Esophagus muscularis mucosa (tissue), 4 donors: Measurements from ENCODE around the gene URB1. TPM values are rescaled to one million over a fixed set of nuclear protein-coding genes. Genes with fewer than 3 reads are reported as not detected.
"Not testable (repeated sequence)": the region's sequence is repeated elsewhere in the genome, so short reads cannot be mapped to it uniquely, and the experiment has no call there.

Experiments
- DNase-seq: peaks from one replicate; pipeline ENCODE4 v3.0.0-alpha.2; 2017; ENCODE audit errors: extremely low spot score
- H3K27ac ChIP-seq, 4 donors: fragments of 200-600 bp; sonication (generic); replicated peaks in 1 of 4; 1 replicate in 3 of 4; 2 replicates in 1 of 4; pipeline ENCODE4 v1.5.1; 2016 to 2019; ENCODE audit warnings: mild to moderate bottlenecking in 1 of 4
- H3K27me3 ChIP-seq, 4 donors: fragments of 200-600 bp; sonication (generic); one replicate each; pipeline versions ENCODE4 v1.5.1 to v1.6.0; 2016 to 2019
- H3K36me3 ChIP-seq, 4 donors: fragments of 200-600 bp; sonication (generic); one replicate each; pipeline ENCODE4 v1.5.1; 2016 to 2019
- H3K4me1 ChIP-seq, 4 donors: fragments of 200-600 bp; sonication (generic); one replicate each; pipeline ENCODE4 v1.5.1; 2016 to 2019
- H3K4me3 ChIP-seq, 4 donors: fragments of 200-600 bp; sonication (generic); 1 replicate in 2 of 4; 2 replicates in 2 of 4; pipeline ENCODE4 v1.5.1; 2016 to 2019; ENCODE audit warnings: mild to moderate bottlenecking in 4 of 4, moderate library complexity in 1 of 4
- H3K9me3 ChIP-seq, 4 donors: fragments of 200-600 bp; sonication (generic); 1 replicate in 3 of 4; 2 replicates in 1 of 4; pipeline ENCODE4 v1.5.1; 2016 to 2019
- EP300 ChIP-seq: sonication (generic); formaldehyde crosslinking; IDR thresholded peaks from one replicate; pipeline ENCODE4 v1.6.1; 2017; ENCODE audit warnings: antibody characterized with exemption
- POLR2A ChIP-seq: fragments of 450-650 bp; IDR thresholded peaks from one replicate; pipeline ENCODE4 v1.6.1; 2017; ENCODE audit warnings: antibody characterized with exemption, moderate library complexity, mild to moderate bottlenecking, low read depth
- POLR2AphosphoS5 ChIP-seq, 2 donors: sonication (generic); formaldehyde crosslinking; IDR thresholded peaks; one replicate each; pipeline ENCODE4 v1.6.1; 2017; ENCODE audit warnings: antibody characterized with exemption in 2 of 2
- WGBS: methylation state at CpG from one replicate; pipeline ENCODE4 v1.1.5; 2018; 5-methylcytosine and 5-hydroxymethylcytosine counted together
- intact Hi-C: fragments of 100-400 bp; cut with DNase I; formaldehyde crosslinking; loops from one replicate; pipeline ENCODE4 v1.15.1; 2023
- small RNA-seq, 3 donors: library from RNA; depleted of rRNA; stranded (forward); fragments of <200 nt; gene quantifications; one replicate each; pipeline ENCODE3, GENCODE V24; 2016
- total RNA-seq, 4 donors: library from RNA; depleted of rRNA; stranded (reverse); fragments of >200 nt; gene quantifications; one replicate each; pipeline versions ENCODE4 v1.1.0 to v1.2.1, GENCODE V29; 2016
- TF ChIP-seq, protein P1 (sequence below), 3 experiments: fragments of 200-600 bp in 2 of 3; fragments of 450-650 bp in 1 of 3; sonication (generic) in 2 of 3; IDR thresholded peaks; one replicate each; pipeline ENCODE4 v1.5.1; 2017 to 2019; ENCODE audit warnings: antibody characterized with exemption in 3 of 3, mild to moderate bottlenecking in 2 of 3, moderate library complexity in 1 of 3

URB1 gene
- total RNA-seq, 4 donors from 2014 or later, result 14.1 to 31.0 (median 22.4) TPM

- H3K36me3 ChIP-seq, result peaks cover 0 to 19% (median 9%) of the 10 kb centered on the region in 4 donors
- no peaks in the 10 kb centered on the region for H3K27me3 ChIP-seq
- TF ChIP-seq POLR2AphosphoS5 (IDR thresholded peaks at IDR 0.05), result no peak
- no peak for TF ChIP-seq POLR2A
- TF ChIP-seq, protein P1, sequence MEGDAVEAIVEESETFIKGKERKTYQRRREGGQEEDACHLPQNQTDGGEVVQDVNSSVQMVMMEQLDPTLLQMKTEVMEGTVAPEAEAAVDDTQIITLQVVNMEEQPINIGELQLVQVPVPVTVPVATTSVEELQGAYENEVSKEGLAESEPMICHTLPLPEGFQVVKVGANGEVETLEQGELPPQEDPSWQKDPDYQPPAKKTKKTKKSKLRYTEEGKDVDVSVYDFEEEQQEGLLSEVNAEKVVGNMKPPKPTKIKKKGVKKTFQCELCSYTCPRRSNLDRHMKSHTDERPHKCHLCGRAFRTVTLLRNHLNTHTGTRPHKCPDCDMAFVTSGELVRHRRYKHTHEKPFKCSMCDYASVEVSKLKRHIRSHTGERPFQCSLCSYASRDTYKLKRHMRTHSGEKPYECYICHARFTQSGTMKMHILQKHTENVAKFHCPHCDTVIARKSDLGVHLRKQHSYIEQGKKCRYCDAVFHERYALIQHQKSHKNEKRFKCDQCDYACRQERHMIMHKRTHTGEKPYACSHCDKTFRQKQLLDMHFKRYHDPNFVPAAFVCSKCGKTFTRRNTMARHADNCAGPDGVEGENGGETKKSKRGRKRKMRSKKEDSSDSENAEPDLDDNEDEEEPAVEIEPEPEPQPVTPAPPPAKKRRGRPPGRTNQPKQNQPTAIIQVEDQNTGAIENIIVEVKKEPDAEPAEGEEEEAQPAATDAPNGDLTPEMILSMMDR (IDR thresholded peaks at IDR 0.05), result no peak
- no peak for TF ChIP-seq EP300
- WGBS, result 97% methylated on average over 4 of the region's 4 CpGs
- H3K27ac ChIP-seq, result no peak overlapping the region
- no peak overlapping the region for H3K4me3 ChIP-seq
- H3K9me3 ChIP-seq, result no peaks in the 10 kb centered on the region
- H3K4me1 ChIP-seq, result peaks cover 16 to 24% (median 22%) of the 10 kb centered on the region in 4 donors
- intact Hi-C loops, result loop anchor here (10.0 kb wide), 1 partner anchor 612 kb away; no protein-coding TSS in a partner anchor
- peak; percentile 17 for DNase-seq
These were observed 116.1 kb downstream of the URB1 start for GRCh38 chr21:32276671-32277070.

DNA sequence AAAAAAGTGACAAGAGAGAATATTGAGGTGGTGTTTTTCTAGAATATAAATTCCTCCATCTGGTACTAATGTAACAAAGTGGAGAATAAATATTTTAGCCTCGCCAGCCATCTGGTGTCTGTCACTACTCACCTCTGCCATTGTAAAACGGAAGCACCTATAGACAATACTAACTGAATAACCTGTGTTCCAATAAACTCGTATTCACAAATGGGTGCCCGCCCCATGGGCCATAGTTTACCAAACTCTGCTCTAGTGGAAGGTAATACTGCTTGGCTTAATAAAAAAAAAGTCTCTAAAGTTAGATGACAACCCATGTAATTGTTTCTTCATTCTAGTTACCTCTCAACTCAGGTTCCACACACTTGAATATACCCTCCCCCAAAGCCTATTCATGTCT is 122.1 kb downstream of the URB1 start:
- no peak for TF ChIP-seq EP300
- TF ChIP-seq, protein P1 (IDR thresholded peaks at IDR 0.05), result no peak
- Histone ChIP-seq H3K27me3 (no peaks in the 10 kb centered on the region), H3K27ac (no peak overlapping the region), H3K4me3 (no peak overlapping the region), H3K9me3 (no peaks in the 10 kb centered on the region), H3K36me3 (peaks cover 0 to 58% (median 32%) of the 10 kb centered on the region in 4 donors), H3K4me1 (no peaks in the 10 kb centered on the region)
- DNase-seq, result peak; percentile 53
- intact Hi-C loops, result loop anchor here (10.0 kb wide), 1 partner anchor 606 kb away; no protein-coding TSS in a partner anchor
- 71% methylated on average over 4 of the region's 4 CpGs for WGBS

- DNase-seq, H3K27me3 ChIP-seq, intact Hi-C loops, H3K27ac ChIP-seq, H3K9me3 ChIP-seq, H3K4me1 ChIP-seq, H3K4me3 ChIP-seq: not testable (repeated sequence)
- H3K36me3 ChIP-seq, result peaks cover 0 to 37% (median 24%) of the 10 kb centered on the region in 4 donors
- WGBS, result 100% methylated on average over 1 of the region's 23 CpGs
These were observed 127.5 kb downstream of the URB1 start for GRCh38 chr21:32265321-32265720.

GRCh38 chr21:32261929-32262328 is 130.9 kb downstream of the URB1 start:
- no peak for DNase-seq
- Histone ChIP-seq H3K27me3 (no peaks in the 10 kb centered on the region), H3K36me3 (peaks cover 0 to 7% (median 5%) of the 10 kb centered on the region in 4 donors), H3K27ac (no peak overlapping the region), H3K9me3 (no peaks in the 10 kb centered on the region), H3K4me1 (peaks cover 9 to 17% (median 14%) of the 10 kb centered on the region in 4 donors), H3K4me3 (no peak overlapping the region)
- TF ChIP-seq, protein P1 (IDR thresholded peaks at IDR 0.05), result no peak
- TF ChIP-seq EP300 (no peak), POLR2AphosphoS5 (IDR thresholded peaks at IDR 0.05) (no peak), POLR2A (no peak)
- 89% methylated on average over 5 of the region's 5 CpGs for WGBS
- intact Hi-C loops, result no loop called here

Small RNA genes within 50 kb of the gene (small RNA-seq; reads per million reads assigned to genes)
- gene SNORA80A, result 12.8 to 40.4 (median 18.6) reads per million in 3 donors

Other genes starting within 250 kb of the URB1 start
- gene MIS18A, start 114.0 kb downstream of the URB1 start, total RNA-seq, result 1 to 10 TPM; 3.0 to 4.6 (median 3.2) TPM
- not detected for gene MRAP, start 94.2 kb downstream of the URB1 start, total RNA-seq
- gene EVA1C, start 19.7 kb upstream of the URB1 start, total RNA-seq, result 10 to 100 TPM; 49.8 to 86.6 (median 64.6) TPM
- gene TCP10L, start 192.5 kb upstream of the URB1 start, total RNA-seq, result 1 to 10 TPM; 1.2 to 1.7 (median 1.5) TPM
- gene CFAP298, start 219.4 kb upstream of the URB1 start, total RNA-seq, result 10 to 100 TPM; 22.8 to 41.2 (median 32.8) TPM